ENCODE data around the gene ZFP36L2.

The ZFP36L2 gene

DNA sequence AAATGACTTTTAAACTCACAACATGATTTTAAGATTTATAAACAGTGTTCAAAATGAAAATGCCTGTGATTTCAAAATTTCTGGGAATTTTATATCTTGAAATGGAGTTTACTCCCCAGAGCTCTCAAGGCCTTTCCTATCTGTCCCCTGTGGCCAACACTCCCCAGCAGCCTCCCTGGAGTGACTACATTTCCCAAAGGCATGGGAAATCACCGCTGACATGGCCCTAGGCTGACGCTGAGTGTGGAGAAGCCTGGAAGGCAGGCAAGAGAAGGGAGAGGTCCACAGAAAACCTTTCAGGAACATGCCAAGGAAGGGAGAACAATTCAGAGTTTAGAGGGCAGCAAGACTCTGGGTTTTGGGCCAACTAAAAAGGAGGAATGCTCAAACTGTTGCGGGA is 20.2 kb upstream of the ZFP36L2 start:
- DNase-seq: no peak

DNA sequence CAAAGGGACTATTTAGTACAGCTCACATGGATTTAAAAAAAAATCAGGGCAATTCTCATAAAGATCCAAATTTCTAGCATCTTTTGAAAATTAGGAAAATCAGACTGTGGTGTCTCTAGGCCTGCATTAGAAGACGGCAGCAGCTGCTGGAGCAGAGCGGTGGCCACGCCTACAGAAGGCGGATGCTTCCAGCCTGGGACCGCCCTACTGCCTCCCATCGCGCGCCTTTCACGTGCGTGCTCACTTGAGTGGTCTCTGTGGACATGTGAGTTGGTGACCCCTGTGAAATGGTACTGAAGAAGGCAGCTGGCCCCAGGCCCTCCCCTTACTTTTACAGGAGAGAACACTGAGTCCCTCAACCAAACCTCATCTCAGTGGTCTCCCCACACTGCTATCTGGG is 15.2 kb upstream of the ZFP36L2 start:
- no peak for DNase-seq

DNA sequence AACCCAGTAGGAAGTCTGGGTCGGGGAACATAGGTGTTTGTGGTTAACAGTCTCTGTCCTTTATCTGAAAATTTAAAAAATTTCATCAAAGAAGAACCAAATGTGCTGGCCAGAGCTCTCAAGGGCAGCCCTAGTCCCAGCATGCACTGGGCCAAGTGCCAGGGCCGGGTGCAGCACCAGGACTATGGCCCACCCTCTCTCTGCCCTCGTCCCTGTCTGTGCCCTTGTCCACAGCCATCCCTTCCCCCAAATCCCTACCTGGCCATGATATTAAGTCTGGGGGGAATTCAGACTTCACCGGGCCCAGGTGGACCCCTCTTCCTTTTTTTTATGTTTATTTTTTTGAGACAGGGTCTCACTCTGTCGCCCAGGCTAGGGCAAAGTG is 14.4 kb upstream of the ZFP36L2 start:
- no peak for DNase-seq

DNA sequence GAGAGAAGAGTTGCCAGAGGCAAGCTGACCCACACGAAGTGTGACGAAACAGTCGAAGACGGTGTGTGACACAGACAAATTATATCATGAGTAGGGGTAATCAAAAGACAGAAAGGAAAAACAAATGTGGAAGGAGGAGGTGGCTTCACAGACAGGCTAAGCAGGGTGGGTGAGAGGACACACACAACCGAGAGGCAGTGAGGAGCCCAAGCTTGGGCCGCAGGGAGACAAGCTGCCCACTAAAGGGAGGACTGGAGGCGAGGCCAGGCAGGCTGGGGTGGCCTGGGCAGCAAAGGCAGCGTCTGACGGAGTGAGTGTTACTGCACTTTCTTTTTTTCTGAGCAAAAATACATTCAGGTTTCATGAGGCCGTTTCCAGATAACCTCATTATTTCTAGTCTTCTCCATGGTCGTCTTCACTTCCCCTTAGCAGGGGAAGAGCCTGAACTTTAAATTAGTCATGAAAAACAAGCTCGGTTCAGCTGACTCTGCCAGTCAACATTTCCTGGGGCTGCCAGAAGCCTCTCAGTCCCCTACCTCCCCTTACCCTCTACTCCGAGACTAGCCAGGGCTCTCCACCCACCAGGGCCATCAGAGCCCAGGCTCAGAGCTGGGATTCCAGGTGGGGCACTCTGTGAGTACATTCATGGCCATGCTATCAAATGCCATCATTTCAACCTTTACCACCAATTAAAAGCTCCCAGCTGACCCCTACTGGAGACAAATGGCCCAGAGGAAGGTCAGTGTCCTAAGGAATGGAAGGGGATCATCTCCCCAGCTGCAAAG is 13.8 kb upstream of the ZFP36L2 start:
- no peak for DNase-seq

DNA sequence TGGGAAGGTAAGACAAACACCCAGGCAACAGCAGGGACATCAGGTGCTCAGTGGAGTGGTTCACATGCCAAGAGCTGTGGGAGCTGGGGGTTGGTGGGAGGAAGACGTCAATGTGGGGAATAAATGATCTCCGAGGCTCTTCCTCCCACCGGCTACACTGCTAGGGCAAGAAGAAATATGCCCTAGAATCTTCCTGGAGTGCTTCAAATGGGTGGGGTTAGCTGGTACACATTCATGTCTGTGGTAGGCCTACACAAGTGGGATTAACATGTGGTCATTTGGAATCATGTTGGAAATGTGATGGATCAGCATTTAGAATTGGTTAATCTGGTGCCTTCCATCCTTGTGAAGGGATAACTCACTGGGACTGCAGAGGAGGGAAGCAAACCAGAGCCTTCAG is 12.4 kb upstream of the ZFP36L2 start:
- DNase-seq: no peak

DNA sequence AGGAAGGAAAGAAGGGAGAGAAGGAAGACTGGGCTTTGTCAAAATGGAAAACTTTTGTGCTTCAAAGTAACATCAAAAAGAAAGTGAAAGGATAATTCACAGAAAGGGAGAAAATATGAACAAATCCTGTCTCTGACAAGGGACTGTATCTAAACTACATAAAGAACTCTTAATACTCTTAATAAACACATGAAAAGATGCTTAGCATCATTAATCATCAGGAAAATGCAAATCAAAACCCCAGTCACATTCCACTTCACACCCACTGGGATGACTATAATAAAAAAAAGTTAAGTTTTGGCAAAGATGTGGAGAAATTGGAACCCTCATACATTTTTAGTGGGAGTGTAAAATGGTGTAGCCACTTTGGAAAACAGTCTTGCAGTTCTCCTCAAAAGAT is 11.8 kb upstream of the ZFP36L2 start:
- no peak for DNase-seq

DNA sequence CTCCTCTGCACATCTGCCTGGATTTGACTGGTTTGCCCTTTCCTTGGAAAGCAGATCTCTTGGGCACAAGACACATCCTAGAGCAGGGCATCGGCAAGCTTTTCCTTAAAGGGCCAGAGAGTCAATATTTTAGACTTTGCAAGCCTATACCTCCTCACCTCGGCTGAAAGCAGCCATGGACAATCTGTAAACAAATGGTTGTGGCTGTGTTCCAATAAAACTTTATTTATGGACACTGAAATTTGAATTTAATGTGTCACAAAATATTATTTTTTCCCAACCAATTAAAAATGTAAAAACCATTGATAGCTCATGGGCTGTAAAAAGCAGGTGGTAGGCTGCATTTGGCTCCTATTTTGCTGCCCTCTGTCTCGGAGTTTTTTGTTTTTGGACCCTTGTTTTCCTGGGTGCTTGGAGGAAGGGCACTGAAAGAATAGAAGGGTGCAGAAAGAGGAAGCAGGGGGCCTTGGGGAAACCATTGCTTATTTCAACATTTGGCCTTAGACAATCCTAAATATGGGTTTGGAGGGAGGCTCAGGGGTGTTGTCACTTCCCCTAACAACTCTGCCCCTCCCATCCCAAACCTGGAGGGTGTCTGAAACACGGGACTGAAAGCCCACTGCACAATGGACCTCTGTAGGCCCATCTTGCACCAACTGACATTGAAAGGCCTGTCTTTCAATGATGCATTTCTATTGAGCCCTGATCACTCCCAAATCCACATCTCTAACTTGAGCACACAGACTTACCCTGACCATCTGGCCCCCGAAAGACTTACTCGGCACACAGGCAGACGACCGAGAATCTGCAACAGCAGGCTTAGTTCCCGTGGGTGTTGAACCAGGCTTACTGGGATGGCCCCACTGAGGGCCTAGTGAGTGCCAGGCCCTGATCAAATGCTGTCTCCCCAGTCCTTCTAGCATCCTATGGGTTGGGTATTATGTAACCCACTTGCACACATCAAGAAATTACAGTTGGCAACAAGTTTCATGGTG is 7.1 kb upstream of the ZFP36L2 start:
- no peak for DNase-seq

DNA sequence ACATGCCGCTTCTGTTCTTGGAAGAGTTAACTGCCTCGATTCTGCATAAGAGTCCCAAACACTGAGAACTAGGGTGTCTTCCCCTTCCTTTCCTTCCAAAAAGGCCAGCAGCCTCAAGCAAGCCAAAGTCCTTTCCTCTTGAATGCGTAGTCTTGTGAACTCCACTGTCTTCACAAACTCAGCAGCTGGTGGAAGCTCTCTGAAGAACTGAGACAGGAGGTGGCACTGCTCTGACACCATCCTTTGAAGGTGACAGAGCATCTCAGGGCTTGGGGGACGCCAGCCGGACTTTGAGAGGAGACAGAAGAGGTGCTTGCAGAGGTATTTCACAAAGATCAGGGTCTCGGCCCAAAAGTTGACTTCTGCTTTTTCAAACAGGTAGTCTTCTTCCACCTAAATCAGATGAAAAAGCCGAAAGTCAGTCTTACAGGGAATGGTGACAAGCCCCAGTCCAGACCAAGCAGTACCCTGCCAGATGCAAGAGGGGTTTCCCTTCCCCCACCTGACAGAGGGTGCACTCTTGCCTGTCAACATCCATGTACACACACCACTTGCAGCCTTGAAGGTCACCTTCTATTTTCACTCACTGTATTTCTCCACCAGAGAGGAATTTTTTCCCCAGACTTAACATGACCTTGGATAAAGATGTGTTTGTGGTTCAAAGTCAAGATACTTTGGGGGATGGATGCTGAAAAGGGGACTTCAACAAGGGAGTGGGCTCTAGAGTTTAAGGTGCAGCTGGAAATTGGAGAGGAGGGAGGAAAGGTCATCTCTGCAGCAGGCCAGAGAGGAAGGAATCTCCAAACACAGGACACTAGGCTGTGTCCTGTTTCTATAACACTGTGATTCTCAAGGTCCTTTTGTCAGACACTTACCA is 4.8 kb upstream of the ZFP36L2 start:
- DNase-seq: no peak

DNA sequence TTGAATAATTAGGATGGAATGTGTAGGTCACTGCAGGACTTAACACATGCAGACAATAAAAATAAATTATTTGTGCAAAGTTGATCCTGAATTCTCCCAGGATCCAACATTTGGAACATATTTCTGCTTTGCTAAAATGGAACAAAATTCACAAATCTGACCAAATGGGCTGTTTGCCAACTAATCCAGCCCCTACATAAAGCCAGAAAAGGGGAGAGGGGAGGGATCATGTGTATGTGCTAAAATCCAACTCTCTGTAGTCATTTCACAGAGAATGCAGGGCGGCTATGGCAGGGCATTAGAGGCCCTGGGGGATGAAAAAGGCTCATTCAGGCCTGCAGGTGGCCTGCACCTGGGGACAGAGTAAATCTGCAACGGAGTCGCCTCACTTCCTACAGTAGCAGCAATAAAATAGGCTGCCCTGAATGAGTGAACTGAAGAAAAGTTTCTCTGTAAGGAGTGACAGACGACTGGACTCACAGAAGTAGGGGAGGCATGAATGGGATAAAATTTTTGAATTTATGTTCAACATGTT is 4.0 kb upstream of the ZFP36L2 start:
- DNase-seq: no peak

DNA sequence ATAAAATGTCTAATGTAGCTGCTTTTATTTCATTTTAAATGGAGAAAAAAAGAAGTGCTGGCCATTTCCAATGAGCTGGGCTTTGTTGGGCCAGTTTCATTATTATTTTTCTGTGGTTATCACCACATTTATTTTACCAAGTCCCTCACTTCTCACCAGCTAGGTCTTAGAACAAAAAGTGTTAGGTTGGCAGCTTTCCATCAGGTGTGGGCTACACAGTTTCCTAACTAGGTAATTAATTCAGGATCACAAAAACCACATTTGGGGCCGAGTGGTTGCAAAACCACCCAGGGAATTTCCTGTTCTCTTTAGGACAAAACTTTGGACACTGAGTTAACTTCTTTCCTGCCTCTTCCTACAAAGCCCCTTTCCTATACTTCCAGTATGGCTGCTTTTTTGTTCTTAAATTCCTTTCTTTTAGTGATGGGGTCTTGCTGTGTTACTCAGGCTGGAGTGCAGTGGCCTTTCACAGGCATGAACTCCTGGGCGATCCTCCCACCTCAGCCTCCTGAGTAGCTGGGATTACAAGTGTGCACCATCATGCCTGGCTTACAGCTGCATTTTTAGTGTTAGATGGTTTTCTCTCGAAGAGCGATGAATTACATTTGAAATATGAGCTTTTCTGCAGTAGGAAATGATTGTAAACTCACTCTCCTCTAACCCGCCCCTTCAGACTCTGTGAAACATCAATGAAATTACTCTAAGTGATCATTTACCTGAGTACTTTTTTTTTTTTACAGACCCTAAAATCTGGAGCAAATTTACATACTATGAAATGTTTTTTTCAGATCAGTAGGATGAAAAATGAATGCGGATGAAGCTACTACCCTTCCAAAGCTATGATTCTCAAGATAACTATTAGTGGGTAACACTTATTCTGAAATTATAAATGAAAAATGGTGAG is 2.6 kb upstream of the ZFP36L2 start:
- DNase-seq: no peak

DNA sequence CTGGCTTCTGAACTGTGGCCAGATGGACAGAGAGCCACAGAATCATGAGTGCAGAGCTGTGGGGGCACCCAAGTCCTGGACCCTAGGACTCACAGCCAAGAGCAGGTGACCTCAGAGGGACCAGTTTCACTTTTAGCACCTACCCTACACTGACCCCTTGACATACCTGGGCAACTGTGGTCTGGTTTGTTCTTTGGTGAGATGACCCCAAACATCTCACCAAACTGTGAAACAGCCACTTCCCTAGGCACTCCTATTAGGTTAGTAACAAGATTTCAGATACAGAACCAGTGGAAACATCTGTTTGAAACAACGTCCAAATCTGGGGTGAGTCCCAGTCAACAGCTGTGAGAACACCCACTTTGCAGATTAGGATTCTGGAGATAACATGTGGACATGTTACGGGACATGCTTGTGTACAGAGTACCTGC is 1.9 kb upstream of the ZFP36L2 start:
- no peak for DNase-seq

DNA sequence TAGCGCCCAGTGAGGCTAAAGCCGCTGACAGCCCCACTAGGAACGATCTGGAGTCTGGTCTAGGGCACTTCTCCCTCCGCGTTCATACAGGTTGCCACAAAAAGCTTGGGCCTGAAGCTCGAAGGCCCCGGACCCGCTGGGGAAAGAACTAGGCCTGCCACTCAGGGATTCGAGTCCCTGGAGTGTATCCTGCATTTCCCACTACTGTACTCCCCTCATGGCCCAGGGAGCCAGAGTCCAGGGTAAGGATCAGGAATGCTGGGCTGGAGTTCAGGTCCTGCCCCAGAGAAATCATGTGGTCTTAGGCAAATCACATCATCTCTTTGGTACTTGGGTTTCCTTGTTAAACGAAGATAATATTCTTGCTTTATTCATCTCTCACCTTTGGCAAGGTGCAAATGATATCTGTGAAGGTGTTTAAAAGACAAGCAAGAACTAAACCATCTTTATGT is 1.4 kb upstream of the ZFP36L2 start:
- no peak for DNase-seq

DNA sequence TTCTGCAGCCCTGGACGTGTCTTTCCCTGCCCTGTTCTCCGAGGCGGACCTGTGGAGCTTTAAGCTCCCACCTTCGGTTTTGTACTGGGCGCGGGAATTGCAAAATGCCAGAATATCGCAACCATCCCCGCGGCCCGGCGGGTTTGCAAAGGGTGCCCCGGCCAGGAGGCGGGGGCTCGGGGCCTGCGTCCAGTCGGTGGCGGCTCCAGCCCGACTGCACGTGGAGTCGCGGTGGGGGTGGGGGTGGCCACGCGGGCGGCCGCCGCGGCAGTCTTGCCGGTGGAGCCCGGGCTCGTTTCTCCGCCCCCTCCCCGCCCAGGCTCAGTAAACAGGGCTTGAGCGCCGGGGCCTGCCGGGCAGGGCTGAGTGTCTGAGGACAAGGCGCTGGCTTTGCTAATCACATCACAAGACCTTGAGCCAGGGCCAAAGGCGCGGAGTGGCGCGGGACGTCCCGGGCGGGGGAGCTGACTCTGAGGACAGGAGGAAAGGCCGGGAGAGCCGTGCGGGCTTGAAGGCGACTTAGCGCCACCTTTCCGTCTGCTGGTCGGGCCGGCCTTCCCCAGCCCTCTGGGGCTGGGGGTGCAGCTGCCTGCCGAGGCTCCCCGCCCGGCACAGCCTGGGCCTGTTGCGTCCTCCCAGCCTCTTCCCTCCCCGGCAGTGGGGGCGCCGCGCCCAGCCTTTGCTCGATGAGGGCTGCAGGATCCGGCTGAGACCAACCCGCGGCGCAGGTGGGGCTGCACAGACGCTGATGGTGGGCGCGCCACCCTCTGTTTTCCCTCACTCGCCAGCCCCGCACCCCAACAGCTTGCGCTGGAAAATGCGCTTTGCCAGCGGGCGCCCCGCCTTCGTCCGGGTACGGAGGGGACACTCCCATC is 786 bp upstream of the ZFP36L2 start:
- peak; percentile 60 for DNase-seq

DNA sequence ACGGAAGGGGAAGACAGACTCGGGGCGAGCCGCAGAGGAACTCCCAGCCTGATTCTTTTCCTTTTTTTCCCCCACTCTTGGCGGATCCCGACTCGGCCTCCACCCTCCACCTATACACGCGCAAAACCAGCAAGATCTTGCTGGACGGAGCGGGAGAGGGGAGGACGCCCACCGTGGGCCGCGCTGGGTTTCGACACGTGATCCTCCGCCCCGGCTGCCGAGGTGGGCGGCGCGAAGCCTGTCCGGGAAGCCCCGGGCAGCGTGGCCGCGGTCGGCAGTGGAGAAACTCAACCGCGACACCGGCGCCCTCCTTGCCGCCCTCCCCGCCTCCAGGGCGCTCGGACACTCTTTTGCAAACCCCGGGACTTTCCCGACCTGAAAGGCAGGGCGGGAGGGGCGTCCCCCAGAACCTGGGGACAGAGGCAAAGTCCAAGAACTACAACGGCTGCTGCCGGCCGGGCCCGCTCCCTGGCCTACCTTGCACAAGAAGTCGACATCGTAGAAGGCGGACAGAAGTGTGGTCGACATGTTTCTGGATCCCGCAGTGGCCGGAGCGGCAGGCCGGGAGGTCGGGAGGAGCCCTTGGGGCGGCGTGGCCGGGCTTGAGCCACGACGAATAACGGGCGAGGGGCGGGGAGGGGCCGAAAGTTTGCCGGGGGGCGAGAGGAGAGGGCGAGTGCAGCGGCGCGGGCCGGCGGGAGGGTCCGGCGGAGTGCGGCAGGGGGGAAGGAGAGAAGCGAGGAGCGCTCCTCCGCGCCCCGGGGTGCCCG is 433 bp downstream of the ZFP36L2 start:
- peak; percentile 50 for DNase-seq

DNA sequence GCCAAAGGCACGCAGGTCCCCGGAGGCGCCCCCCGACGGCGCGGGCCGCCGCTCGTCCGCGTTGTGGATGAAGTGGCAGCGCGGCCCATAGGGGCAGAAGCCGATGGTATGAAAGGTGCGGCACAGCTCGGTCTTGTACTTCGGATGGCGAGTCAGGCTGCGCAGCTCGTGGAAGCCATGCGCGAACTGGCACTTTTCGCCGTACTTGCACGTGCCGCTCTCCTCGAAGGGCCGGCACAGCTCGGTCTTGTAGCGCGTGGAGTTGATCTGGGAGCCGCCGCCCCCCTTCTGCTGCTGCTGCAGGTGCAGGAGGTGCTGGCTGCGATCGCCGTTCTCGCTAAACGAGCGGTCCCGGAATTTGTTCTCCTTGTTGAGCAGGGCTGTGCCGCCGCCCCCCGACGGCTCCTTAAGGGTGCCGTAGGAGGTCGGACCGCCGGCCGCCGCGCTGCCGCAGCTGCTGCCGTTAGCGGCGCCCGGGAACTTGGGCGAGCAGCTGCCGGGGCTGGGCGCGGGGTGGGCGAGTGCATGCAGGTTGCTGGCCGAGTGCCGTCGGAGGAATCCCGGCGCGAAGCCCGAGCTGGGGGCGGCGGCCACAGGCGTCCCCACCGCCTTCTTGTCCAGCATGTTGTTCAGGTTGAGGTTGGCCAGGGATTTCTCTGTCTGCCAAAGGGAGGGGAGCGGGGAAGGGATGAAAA is 1.2 kb downstream of the ZFP36L2 start:
- peak; percentile 63 for DNase-seq

DNA sequence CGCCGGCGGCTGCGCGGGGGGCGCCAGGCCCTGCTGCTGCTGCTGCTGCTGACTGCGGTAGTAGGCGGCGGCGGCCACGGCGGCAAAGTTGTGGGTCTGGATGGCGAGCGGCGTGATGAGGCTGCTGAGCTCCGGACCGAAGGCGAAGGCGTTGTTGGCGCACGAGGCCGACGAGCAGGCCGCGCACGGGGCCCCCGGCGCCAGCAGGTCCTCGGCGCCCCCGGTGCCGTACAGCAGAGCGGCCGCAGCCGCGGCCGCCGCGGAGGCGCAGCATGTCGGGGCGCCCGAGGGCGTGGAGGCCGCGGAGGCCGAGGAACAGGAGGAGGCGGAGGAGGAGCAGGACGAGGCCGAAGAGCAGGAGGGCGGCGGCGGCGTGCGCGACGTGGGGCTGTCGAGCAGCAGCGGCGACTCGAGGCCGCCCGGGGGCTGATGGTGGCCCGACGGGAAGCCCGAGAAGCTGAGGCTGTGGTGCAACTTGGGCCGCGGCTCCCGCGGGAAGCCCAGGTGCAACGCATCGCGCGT is 1.8 kb downstream of the ZFP36L2 start:
- peak; percentile 46 for DNase-seq

DNA sequence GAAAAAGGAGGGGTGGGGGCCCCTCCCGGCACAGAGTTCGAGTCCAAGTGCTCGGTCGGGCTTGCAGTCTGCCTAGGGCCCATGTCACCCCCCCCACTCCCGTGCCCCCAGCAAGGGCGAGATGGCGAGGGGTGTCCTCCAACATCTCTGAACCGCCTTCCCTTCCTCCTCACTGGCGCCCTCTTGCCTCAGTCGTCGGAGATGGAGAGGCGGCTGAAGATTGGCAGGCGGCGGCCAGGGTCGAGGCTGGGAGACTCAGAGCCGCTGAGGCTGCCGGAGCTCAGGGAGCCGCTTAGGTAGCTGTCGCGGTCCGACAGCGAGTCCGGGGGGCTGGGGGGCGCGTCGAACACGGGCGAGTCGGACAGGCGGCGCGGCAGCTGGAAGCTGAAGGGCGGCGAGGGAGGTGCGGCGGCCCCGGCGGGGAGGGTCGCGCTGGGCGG is 2.3 kb downstream of the ZFP36L2 start:
- peak; percentile 72 for DNase-seq

DNA sequence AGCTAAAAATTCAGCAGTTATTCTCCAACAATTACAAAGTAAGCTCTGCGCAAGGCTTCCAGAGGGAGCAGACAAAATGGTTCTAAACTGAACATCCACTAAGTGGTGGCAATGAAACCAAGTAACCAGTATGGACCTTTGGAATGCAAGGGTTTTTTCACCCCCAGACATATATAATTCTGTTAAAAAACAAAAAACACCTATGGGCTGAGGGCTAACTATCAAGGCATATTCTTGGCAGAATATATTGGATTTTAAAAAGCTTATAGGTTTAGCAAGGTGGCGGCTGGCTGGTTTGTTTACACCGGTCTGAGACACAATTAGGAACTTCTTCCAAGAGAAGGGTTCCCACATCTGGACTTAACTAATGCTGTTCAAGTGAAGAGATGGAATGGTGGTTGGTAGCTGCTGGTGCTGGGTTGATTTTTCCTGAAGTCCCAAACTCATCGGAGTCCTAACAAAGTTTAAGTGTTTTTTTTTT is 2.8 kb downstream of the ZFP36L2 start:
- no peak for DNase-seq

Measured in activated CD4-positive, alpha-beta T cell treated with anti-CD3 and anti-CD28 coated beads, Interleukin-2, amount 50 U/mL, for 1 hour (primary cell).